ENCODE results near the gene PCDH19. TPM values are rescaled to one million over a fixed set of nuclear protein-coding genes. Genes with fewer than 3 reads are reported as not detected.
"Not testable (repeated sequence)": the region's sequence is repeated elsewhere in the genome, so short reads cannot be mapped to it uniquely, and the experiment has no call there.

Gene PCDH19
- total RNA-seq (10 to 100 TPM; 14.3 to 31.2 TPM), polyA plus RNA-seq (ENCODE audit: insufficient read length in 2 of 2) (10 to 100 TPM; 42.2 to 60.0 TPM)
- long read RNA-seq, donor 1, full-length matches to known transcripts = 7 of 7 reads
- long read RNA-seq, donor 1, partial matches to known transcripts = 0 of 7 reads
- long read RNA-seq, donor 1, other reads (novel, unspliced or antisense) = 0 of 7 reads
- long read RNA-seq, donor 2, full-length matches to known transcripts = 2 of 2 reads
- long read RNA-seq, donor 2, partial matches to known transcripts = 0 of 2 reads
- long read RNA-seq, donor 2, other reads (novel, unspliced or antisense) = 0 of 2 reads
- long read RNA-seq, donor 3, full-length matches to known transcripts = 4 of 4 reads
- long read RNA-seq, donor 3, partial matches to known transcripts = 0 of 4 reads
- long read RNA-seq, donor 3, other reads (novel, unspliced or antisense) = 0 of 4 reads
- long read RNA-seq, donor 4 = 0 reads

- peaks cover 49% of the 10 kb centered on the region for H3K27me3 ChIP-seq (ENCODE audit: control insufficient read depth, insufficient read depth, low read length)
- no peaks in the 10 kb centered on the region for H3K9me3 ChIP-seq (ENCODE audit: control insufficient read depth, insufficient read depth, low read length)
- peak in 3 of 6 donors; percentile 64 to 90 (median 90) for DNase-seq (ENCODE audit: low read depth in 4 of 6, low spot score in 6 of 6)
- H3K4me1 ChIP-seq (ENCODE audit: control insufficient read depth, insufficient read depth, low read length) = peaks cover 27% of the 10 kb centered on the region
- 21% methylated on average over 85 of the region's 91 CpGs for WGBS (ENCODE audit: insufficient coverage)
- H3K36me3 ChIP-seq (ENCODE audit: control insufficient read depth, insufficient read depth, low read length) = peaks cover 4% of the 10 kb centered on the region
- H3K4me3 ChIP-seq (ENCODE audit: low read depth, low read length) = peak within 1 kb of the TSS; percentile 56
- H3K27ac ChIP-seq (ENCODE audit: low read depth, low read length) = no peak within 1 kb of the TSS
Observed at GRCh38 chrX:100409610-100410590, at the start of gene PCDH19. TSS of gene PCDH19 (minus strand) at chrX:100410273. CDS start at chrX:100408597, 1,676 bp downstream.

- no peak for DNase-seq (ENCODE audit: low read depth in 4 of 6, low spot score in 6 of 6)
- 74% methylated on average over 15 of the region's 15 CpGs for WGBS (ENCODE audit: insufficient coverage)
Observed at GRCh38 chrX:100449696-100450608, 39.9 kb upstream of the PCDH19 start.

GRCh38 chrX:100447655-100448397 is 37.8 kb upstream of the PCDH19 start:
- peak overlapping the region; percentile 50 for H3K4me3 ChIP-seq (ENCODE audit: low read depth, low read length)
- 0% methylated on average over 4 of the region's 6 CpGs for WGBS (ENCODE audit: insufficient coverage)

More at GRCh38 chrX:100449696-100450608, 39.9 kb upstream of the PCDH19 start:
- no peak overlapping the region for H3K4me3 ChIP-seq (ENCODE audit: low read depth, low read length)
- H3K27ac ChIP-seq (ENCODE audit: low read depth, low read length) = no peak overlapping the region
- H3K4me1 ChIP-seq (ENCODE audit: control insufficient read depth, insufficient read depth, low read length) = no peaks in the 10 kb centered on the region
- H3K9me3 ChIP-seq (ENCODE audit: control insufficient read depth, insufficient read depth, low read length) = no peaks in the 10 kb centered on the region
- H3K36me3 ChIP-seq (ENCODE audit: control insufficient read depth, insufficient read depth, low read length) = no peaks in the 10 kb centered on the region
- H3K27me3 ChIP-seq (ENCODE audit: control insufficient read depth, insufficient read depth, low read length) = peaks cover 5% of the 10 kb centered on the region

GRCh38 chrX:100445593-100445992 is 35.5 kb upstream of the PCDH19 start:
- H3K4me3 ChIP-seq (ENCODE audit: low read depth, low read length) = no peak overlapping the region
- no peaks in the 10 kb centered on the region for H3K9me3 ChIP-seq (ENCODE audit: control insufficient read depth, insufficient read depth, low read length)
- H3K36me3 ChIP-seq (ENCODE audit: control insufficient read depth, insufficient read depth, low read length) = no peaks in the 10 kb centered on the region
- H3K4me1 ChIP-seq (ENCODE audit: control insufficient read depth, insufficient read depth, low read length) = no peaks in the 10 kb centered on the region
- DNase-seq (ENCODE audit: low read depth in 4 of 6, low spot score in 6 of 6) = no peak
- H3K27me3 ChIP-seq (ENCODE audit: control insufficient read depth, insufficient read depth, low read length) = peaks cover 5% of the 10 kb centered on the region
- H3K27ac ChIP-seq (ENCODE audit: low read depth, low read length) = no peak overlapping the region

More at GRCh38 chrX:100447655-100448397, 37.8 kb upstream of the PCDH19 start:
- H3K27me3 ChIP-seq (ENCODE audit: control insufficient read depth, insufficient read depth, low read length) = peaks cover 5% of the 10 kb centered on the region
- no peaks in the 10 kb centered on the region for H3K9me3 ChIP-seq (ENCODE audit: control insufficient read depth, insufficient read depth, low read length)
- H3K36me3 ChIP-seq (ENCODE audit: control insufficient read depth, insufficient read depth, low read length) = no peaks in the 10 kb centered on the region
- peak in 5 of 6 donors; percentile 4 to 55 (median 21) for DNase-seq (ENCODE audit: low read depth in 4 of 6, low spot score in 6 of 6)
- H3K27ac ChIP-seq (ENCODE audit: low read depth, low read length) = peak overlapping the region; percentile 25
- no peaks in the 10 kb centered on the region for H3K4me1 ChIP-seq (ENCODE audit: control insufficient read depth, insufficient read depth, low read length)

GRCh38 chrX:100441321-100441720 is 31.2 kb upstream of the PCDH19 start:
- not testable (repeated sequence) for H3K4me1 ChIP-seq (ENCODE audit: control insufficient read depth, insufficient read depth, low read length); H3K27me3 ChIP-seq (ENCODE audit: control insufficient read depth, insufficient read depth, low read length); H3K4me3 ChIP-seq (ENCODE audit: low read depth, low read length); H3K9me3 ChIP-seq (ENCODE audit: control insufficient read depth, insufficient read depth, low read length); H3K36me3 ChIP-seq (ENCODE audit: control insufficient read depth, insufficient read depth, low read length); DNase-seq (ENCODE audit: low read depth in 4 of 6, low spot score in 6 of 6); H3K27ac ChIP-seq (ENCODE audit: low read depth, low read length)
- WGBS (ENCODE audit: insufficient coverage) = 100% methylated on average over 2 of the region's 7 CpGs

- H3K9me3 ChIP-seq (ENCODE audit: control insufficient read depth, insufficient read depth, low read length) = no peaks in the 10 kb centered on the region
- peaks cover 3% of the 10 kb centered on the region for H3K27me3 ChIP-seq (ENCODE audit: control insufficient read depth, insufficient read depth, low read length)
- no peaks in the 10 kb centered on the region for H3K36me3 ChIP-seq (ENCODE audit: control insufficient read depth, insufficient read depth, low read length)
- H3K27ac ChIP-seq (ENCODE audit: low read depth, low read length) = no peak overlapping the region
- no peak for DNase-seq (ENCODE audit: low read depth in 4 of 6, low spot score in 6 of 6)
- WGBS (ENCODE audit: insufficient coverage) = no CpG with 5 or more reads among the region's 2 CpGs
- H3K4me1 ChIP-seq (ENCODE audit: control insufficient read depth, insufficient read depth, low read length) = no peaks in the 10 kb centered on the region
- H3K4me3 ChIP-seq (ENCODE audit: low read depth, low read length) = no peak overlapping the region
Observed at GRCh38 chrX:100440006-100440405, 29.9 kb upstream of the PCDH19 start.

- Histone ChIP-seq H3K4me3 (ENCODE audit: low read depth, low read length) (no peak overlapping the region), H3K4me1 (ENCODE audit: control insufficient read depth, insufficient read depth, low read length) (no peaks in the 10 kb centered on the region), H3K36me3 (ENCODE audit: control insufficient read depth, insufficient read depth, low read length) (no peaks in the 10 kb centered on the region), H3K27me3 (ENCODE audit: control insufficient read depth, insufficient read depth, low read length) (peaks cover 3% of the 10 kb centered on the region), H3K9me3 (ENCODE audit: control insufficient read depth, insufficient read depth, low read length) (no peaks in the 10 kb centered on the region), H3K27ac (ENCODE audit: low read depth, low read length) (no peak overlapping the region)
- no peak for DNase-seq (ENCODE audit: low read depth in 4 of 6, low spot score in 6 of 6)
Observed at GRCh38 chrX:100435726-100436125, 25.7 kb upstream of the PCDH19 start.

- Histone ChIP-seq H3K4me1 (ENCODE audit: control insufficient read depth, insufficient read depth, low read length) (no peaks in the 10 kb centered on the region), H3K27me3 (ENCODE audit: control insufficient read depth, insufficient read depth, low read length) (peaks cover 5% of the 10 kb centered on the region), H3K27ac (ENCODE audit: low read depth, low read length) (no peak overlapping the region), H3K36me3 (ENCODE audit: control insufficient read depth, insufficient read depth, low read length) (no peaks in the 10 kb centered on the region), H3K9me3 (ENCODE audit: control insufficient read depth, insufficient read depth, low read length) (no peaks in the 10 kb centered on the region), H3K4me3 (ENCODE audit: low read depth, low read length) (no peak overlapping the region)
- no peak for DNase-seq (ENCODE audit: low read depth in 4 of 6, low spot score in 6 of 6)
- 12% methylated on average over 2 of the region's 4 CpGs for WGBS (ENCODE audit: insufficient coverage)
Observed at GRCh38 chrX:100424012-100424411, 13.9 kb upstream of the PCDH19 start.
